LNCaP clone FGC (cell line): ENCODE measurements around the gene IBA57.

Source experiments
- DNase-seq: peaks from one replicate; pipeline ENCODE4 v3.0.0-alpha.2; 2011; ENCODE audit warnings: low read depth
- H3K4me3 ChIP-seq: 2 replicates; pipeline ENCODE4 v1.5.1; 2011; ENCODE audit warnings: mild to moderate bottlenecking, low read depth, low read length, control low read depth
- TF ChIP-seq, protein P1 (sequence below): IDR thresholded peaks from 2 replicates; pipeline ENCODE4 v1.5.1; 2012; ENCODE audit warnings: mild to moderate bottlenecking; ENCODE audit not compliant: control insufficient read depth, insufficient read depth; ENCODE audit errors: extremely low read depth

The IBA57 gene

DNA sequence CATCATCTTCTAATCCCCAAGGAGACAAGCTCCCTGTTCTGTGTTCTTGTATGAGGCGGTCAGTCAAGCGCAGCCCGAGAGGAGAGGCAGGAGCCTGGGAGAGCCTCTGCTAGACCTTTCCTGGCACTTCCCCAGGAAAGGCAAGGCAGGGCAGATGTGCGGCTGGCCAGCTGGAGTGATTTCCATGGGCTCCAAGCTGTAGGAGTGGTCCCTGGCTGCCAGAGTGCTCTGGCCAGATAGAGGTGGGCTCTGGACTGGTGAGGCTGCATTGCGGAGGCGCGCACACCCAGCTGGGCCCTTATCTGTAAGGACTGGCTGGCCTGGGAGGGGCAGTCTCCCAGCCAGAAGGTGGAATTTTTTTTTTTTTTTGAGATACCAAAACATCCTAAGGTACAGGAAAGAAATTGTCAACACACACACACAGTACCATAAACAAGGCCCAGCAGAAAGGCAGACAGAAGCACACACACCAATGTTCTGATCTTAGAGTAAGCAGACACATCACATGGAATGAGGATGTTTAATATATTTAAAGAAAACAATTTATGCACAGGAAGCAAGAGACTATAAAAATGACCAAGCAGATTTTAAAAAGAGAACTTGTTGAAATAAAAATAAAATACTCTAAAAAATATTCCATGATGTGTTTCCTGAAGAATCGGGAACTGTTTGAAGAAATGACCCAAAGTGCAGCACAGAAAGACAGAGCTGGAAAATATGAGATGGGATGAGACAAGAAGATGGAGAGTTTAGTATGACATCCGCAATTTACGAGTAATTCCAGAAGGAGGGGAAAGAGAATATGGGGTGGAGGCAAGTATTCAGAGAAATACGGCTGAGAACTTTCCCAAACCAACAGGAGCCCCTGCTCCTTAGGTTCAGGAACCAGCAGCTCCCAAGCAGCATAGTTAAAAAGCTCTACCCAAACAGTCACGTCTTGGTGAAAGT is 13.4 kb downstream of the IBA57 start:
- TF ChIP-seq, protein P1, sequence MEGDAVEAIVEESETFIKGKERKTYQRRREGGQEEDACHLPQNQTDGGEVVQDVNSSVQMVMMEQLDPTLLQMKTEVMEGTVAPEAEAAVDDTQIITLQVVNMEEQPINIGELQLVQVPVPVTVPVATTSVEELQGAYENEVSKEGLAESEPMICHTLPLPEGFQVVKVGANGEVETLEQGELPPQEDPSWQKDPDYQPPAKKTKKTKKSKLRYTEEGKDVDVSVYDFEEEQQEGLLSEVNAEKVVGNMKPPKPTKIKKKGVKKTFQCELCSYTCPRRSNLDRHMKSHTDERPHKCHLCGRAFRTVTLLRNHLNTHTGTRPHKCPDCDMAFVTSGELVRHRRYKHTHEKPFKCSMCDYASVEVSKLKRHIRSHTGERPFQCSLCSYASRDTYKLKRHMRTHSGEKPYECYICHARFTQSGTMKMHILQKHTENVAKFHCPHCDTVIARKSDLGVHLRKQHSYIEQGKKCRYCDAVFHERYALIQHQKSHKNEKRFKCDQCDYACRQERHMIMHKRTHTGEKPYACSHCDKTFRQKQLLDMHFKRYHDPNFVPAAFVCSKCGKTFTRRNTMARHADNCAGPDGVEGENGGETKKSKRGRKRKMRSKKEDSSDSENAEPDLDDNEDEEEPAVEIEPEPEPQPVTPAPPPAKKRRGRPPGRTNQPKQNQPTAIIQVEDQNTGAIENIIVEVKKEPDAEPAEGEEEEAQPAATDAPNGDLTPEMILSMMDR, result no peak
- DNase-seq, result no peak
- no peak overlapping the region for H3K4me3 ChIP-seq

DNA sequence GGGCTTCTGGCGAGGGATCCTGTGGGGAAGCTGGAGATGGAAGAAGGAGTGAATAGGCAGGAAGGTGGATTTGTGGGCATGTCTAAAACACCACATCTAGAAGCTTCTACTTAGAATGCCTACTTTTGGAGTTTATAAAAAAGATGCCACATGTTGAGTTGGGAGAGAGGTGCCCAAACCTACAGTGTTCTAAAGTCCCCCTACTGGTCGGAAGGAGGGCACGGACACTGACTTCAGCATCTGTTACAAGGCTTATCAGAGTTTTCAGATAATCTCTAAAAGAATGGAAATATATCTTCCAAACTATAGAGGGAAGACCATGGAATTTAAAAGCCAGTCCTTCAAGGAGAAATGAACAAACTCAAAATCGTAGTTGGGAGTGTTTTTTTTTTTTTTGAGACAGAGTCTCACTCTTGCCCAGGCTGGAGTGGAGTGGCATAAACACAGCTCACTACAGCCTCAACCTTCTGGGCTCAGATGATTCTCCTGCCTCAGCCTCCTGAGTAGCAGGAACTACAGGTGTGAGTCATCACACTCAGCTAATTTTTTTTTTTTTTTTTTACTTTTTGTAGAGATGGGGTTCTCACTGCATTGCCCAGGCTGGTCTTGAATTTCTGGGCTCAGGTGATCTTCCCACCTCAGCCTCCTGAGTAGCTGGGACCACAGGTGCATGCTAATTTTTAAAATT is 14.8 kb downstream of the IBA57 start:
- H3K4me3 ChIP-seq, result no peak overlapping the region
- DNase-seq, result no peak
- TF ChIP-seq, protein P1, result no peak

DNA sequence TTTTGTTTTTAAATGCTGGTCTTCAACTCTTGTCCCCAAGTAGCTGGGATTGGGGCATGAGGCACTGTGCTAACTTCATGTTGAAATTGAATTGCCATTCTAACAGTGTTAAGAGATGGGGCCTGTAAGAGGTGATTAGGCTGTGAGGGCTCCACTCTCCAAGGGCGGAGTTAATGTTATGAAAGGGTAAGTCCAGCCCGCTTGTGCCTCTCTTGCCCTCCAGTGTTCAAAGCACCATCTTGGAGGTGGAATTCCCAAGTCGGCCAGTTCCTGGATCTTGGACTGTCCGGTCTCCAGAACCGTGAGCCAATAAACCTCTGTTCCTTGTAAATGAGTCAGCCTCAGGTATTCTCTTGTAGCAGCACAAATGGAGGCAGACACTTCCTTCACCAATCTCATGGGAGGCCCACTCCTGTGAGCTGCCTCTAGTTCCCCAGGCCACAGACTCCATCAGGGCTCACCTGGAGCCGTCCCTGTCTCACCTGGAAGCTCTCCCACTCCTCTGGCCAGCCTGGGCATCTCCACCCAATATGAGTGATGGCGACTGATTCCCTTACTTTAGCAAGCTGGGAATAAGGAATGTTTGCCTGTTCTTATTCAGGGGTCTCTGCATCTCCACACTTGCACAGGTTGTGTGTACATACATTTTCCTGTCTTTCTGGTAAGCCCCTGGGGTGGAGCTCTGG is 15.5 kb downstream of the IBA57 start:
- TF ChIP-seq, protein P1, result no peak
- no peak overlapping the region for H3K4me3 ChIP-seq
- DNase-seq, result no peak

DNA sequence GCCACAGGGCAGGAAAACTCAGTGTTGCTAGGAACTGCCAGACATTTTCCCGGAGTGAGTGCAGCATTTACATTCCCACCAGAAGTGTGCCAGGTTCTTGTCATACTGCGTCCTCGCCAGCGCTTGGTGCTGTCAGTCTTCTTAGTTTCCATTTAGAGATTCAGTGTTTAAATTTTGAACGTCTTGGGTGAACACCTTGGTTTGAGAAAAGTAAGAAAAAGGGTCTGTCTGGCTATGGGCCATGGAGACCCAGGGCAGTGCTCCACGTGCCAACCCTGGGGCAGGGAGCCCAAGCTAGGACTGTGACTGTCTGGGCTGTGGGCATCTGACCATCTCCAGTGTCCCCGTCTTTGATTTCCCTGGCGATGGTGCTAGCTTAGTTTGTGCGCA is 16.0 kb downstream of the IBA57 start:
- no peak for DNase-seq
- TF ChIP-seq, protein P1, result no peak
- no peak overlapping the region for H3K4me3 ChIP-seq

DNA sequence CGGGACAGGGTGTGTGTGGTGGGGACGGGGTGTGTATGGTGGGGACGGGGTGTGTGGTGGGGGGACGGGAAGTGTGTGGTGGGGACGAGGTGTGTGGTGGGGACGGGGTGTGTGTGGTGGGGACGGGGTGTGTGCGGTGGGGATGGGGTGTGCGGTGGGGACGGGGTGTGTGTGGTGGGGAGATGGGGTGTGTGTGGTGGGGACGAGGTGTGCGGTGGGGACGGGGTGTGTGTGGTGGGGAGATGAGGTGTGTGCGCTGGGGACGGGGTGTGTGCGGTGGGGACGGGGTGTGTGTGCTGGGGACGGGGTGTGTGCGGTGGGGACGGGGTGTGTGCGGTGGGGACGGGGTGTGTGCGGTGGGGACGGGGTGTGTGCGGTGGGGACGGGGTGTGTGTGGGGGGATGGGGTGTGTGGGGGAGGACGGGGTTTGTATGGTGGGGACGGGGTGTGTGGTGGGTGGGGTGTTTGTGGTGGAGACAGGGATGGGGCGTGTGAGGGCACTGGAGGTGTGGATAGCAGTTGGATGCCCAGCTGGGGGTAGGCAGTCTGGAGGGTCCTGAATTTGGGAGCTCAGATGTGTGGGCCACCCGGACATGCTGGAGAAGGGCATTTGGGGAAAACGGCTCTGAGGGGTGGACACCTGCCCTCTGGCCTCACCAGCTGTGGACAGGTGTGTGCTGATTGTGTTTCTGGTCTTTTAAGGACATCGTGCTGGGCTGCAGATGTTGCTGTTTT is 16.9 kb downstream of the IBA57 start:
- no peak for DNase-seq
- TF ChIP-seq, protein P1, result no peak
- no peak overlapping the region for H3K4me3 ChIP-seq

DNA sequence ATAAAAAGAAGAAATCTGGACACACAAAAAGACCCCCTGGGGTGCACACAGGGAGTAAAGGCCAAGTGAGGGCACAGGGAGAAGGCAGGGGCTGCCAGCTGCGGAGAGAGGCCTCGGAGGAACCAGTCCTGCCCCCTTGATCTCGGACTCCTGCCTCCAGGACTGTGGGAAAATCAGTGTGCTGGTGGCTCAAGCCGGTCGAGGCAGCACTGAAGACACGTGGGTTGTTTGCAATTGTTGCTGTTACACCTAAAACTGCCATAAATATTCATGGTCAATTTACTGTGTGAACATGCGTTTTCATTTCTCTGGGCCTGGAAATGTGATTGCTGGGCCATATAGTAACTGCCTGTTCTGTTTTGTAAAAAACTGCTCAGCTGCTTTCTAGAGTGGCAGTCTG is 18.5 kb downstream of the IBA57 start:
- DNase-seq, result no peak
- TF ChIP-seq, protein P1, result no peak
- H3K4me3 ChIP-seq, result no peak overlapping the region
